OCI-LY3 (cell line): ENCODE data around the gene MAP3K2.

Experiments
- CTCF ChIP-seq: fragments of 200-600, 300-600 bp; sonication (generic); IDR thresholded peaks from 2 replicates; pipeline ENCODE4 v1.5.1; 2014; ENCODE audit warnings: antibody characterized with exemption, low read length, low read depth
- EZH2phosphoT487 ChIP-seq: fragments of 200-600 bp; shearing (Covaris generic); IDR thresholded peaks from 2 replicates; pipeline ENCODE4 v1.6.1; 2018; ENCODE audit warnings: antibody characterized with exemption, mixed run types, low read depth

GRCh38 chr2:127419448-127420038 is 31.8 kb upstream of the MAP3K2 start:
- TF ChIP-seq CTCF (no peak), EZH2phosphoT487 (no peak)
